ENCODE data around the gene ITGB4. TPM values are rescaled to one million over a fixed set of nuclear protein-coding genes. Genes with fewer than 3 reads are reported as not detected.
A peak's percentile ranks its signal among the peaks of the same experiment; 100 is the strongest.

ITGB4 gene
- total RNA-seq, 1 experiment from 2014 or later: 5.3 TPM

DNA sequence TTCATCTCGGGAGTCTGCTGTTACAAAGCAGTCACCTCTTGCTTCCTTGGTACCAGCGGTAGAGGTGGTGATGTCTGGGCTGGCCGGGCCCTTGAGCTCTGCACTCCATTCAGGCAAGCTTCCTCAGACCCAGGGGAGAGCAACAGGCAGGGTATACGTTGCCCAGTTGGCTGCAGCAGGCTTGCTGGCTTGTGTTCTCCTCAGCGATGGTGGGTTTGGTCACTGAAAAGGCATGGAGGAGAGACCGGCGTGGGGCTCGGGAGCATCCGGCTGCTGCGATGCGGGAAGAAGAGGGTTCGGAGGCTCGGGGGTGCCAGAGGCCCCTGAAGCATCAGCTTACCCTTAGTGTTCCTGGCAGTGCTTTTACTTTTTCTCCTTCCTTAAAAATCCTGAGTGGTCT, 28.3 kb upstream of the ITGB4 start:
- no CpG with 5 or more reads among the region's 13 CpGs for WGBS (ENCODE audit: extremely low coverage, insufficient read length, low lambda C conversion rate)
- H3K27me3 Mint-ChIP-seq (ENCODE audit: low read depth): no peaks in the 10 kb centered on the region
- Histone ChIP-seq H4K91ac (ENCODE audit: insufficient read length, low read depth, low read length) (no peak overlapping the region), H3K79me2 (ENCODE audit: insufficient read depth, low read length) (no peaks in the 10 kb centered on the region), H4K8ac (replicated peaks; ENCODE audit: insufficient read length, low read depth, low read length) (no peak overlapping the region), H2BK120ac (ENCODE audit: low read depth, low read length, poor library complexity, severe bottlenecking) (no peak overlapping the region), H3K18ac (ENCODE audit: insufficient read length, low read depth, low read length) (no peak overlapping the region), H3K4ac (ENCODE audit: low read depth, low read length) (no peak overlapping the region), H3K23ac (ENCODE audit: insufficient read length, low read depth, low read length) (no peak overlapping the region), H2BK12ac (ENCODE audit: insufficient read length, low read depth, low read length) (no peak overlapping the region), H3K27me3 (ENCODE audit: insufficient read depth, low read length) (no peaks in the 10 kb centered on the region), H3T11ph (ENCODE audit: low read length) (no peak overlapping the region), H3K14ac (ENCODE audit: insufficient read depth, low read length) (no peak overlapping the region), H3K4me1 (ENCODE audit: insufficient read depth, low read length) (no peaks in the 10 kb centered on the region), H3K9ac (ENCODE audit: extremely low read depth, insufficient read length, low read length) (no peak overlapping the region), H3K27ac (ENCODE audit: insufficient read length, low read depth, low read length) (no peak overlapping the region), H3K23me2 (ENCODE audit: insufficient read length, low read depth, low read length, poor library complexity, severe bottlenecking) (no peaks in the 10 kb centered on the region), H2AFZ (ENCODE audit: low read length) (no peak overlapping the region), H4K5ac (ENCODE audit: insufficient read length, low read depth, low read length) (no peak overlapping the region), H3K56ac (ENCODE audit: insufficient read length, low read depth, low read length) (no peak overlapping the region), H3K4me2 (ENCODE audit: insufficient read depth, insufficient read length, low read length) (no peak overlapping the region), H3K9me3 (ENCODE audit: control insufficient read depth, low read depth, low read length) (no peaks in the 10 kb centered on the region), H2AK5ac (ENCODE audit: insufficient read length, low read length) (no peak overlapping the region), H2BK5ac (ENCODE audit: insufficient read length, low read length) (no peak overlapping the region), H2BK20ac (ENCODE audit: low read depth, low read length, poor library complexity, severe bottlenecking) (no peak overlapping the region), H2BK15ac (ENCODE audit: low read depth, low read length) (no peak overlapping the region), H4K20me1 (ENCODE audit: control insufficient read depth, insufficient read depth, insufficient read length) (no peaks in the 10 kb centered on the region), H3K79me1 (ENCODE audit: insufficient read depth, low read depth, low read length, poor library complexity, severe bottlenecking) (no peaks in the 10 kb centered on the region)
- no peaks in the 10 kb centered on the region for H3K9me3 Mint-ChIP-seq
- TF ChIP-seq, protein P1, sequence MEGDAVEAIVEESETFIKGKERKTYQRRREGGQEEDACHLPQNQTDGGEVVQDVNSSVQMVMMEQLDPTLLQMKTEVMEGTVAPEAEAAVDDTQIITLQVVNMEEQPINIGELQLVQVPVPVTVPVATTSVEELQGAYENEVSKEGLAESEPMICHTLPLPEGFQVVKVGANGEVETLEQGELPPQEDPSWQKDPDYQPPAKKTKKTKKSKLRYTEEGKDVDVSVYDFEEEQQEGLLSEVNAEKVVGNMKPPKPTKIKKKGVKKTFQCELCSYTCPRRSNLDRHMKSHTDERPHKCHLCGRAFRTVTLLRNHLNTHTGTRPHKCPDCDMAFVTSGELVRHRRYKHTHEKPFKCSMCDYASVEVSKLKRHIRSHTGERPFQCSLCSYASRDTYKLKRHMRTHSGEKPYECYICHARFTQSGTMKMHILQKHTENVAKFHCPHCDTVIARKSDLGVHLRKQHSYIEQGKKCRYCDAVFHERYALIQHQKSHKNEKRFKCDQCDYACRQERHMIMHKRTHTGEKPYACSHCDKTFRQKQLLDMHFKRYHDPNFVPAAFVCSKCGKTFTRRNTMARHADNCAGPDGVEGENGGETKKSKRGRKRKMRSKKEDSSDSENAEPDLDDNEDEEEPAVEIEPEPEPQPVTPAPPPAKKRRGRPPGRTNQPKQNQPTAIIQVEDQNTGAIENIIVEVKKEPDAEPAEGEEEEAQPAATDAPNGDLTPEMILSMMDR (conservative IDR thresholded peaks at IDR 0.05): no peak
- DNase-seq: no peak
- H3K36me3 Mint-ChIP-seq (ENCODE audit: insufficient read depth in 1 of 3, low read depth in 3 of 3): peaks cover 9 to 37% (median 21%) of the 10 kb centered on the region in 3 experiments; a peak in 6 of 7 replicates
- H3K4me1 Mint-ChIP-seq: peaks cover 33 to 46% of the 10 kb centered on the region in 2 experiments
- peak overlapping the region in 2 of 3 experiments; percentile 96 to 97; a peak in 2 of 7 replicates for H3K27ac Mint-ChIP-seq
- H3K4me3 Mint-ChIP-seq: no peak overlapping the region
